Body of pancreas (tissue), 4 donors: ENCODE measurements around the gene RTN4IP1. TPM values are rescaled to one million over a fixed set of nuclear protein-coding genes. Genes with fewer than 3 reads are reported as not detected.

Experiments
- ATAC-seq: fragments of 150-250 bp; one replicate; pipeline ENCODE4 v1.9.1; 2016
- DNase-seq, 4 donors: peaks; one replicate each; pipeline ENCODE4 v3.0.0-alpha.2; 2019
- H3K27ac ChIP-seq, 4 donors: fragments of 200-600 bp; sonication (generic); 1 replicate in 3 of 4; 2 replicates in 1 of 4; pipeline versions ENCODE4 v1.5.1 to v1.6.1; 2016 to 2019; ENCODE audit warnings: mild to moderate bottlenecking in 1 of 4, mixed read lengths in 1 of 4, moderate library complexity in 1 of 4
- H3K27me3 ChIP-seq, 2 donors: fragments of 200-600 bp; sonication (generic); one replicate each; pipeline ENCODE4 v1.6.0; 2016; ENCODE audit warnings: mild to moderate bottlenecking in 1 of 2
- H3K36me3 ChIP-seq, 2 donors: fragments of 200-600 bp; sonication (generic); replicated peaks in 1 of 2; 2 replicates each; pipeline ENCODE4 v1.5.1; 2016; ENCODE audit warnings: low read depth in 2 of 2; ENCODE audit not compliant: insufficient read depth in 1 of 2
- H3K4me1 ChIP-seq: fragments of 200-600 bp; sonication (generic); one replicate; pipeline ENCODE4 v1.6.0; 2016
- H3K4me3 ChIP-seq, 2 donors: fragments of 200-600 bp; sonication (generic); 1 replicate in 1 of 2; 2 replicates in 1 of 2; pipeline ENCODE4 v1.5.1; 2016 to 2019
- H3K9me3 ChIP-seq, 3 donors: fragments of 200-600 bp; sonication (generic); 1 replicate in 2 of 3; 2 replicates in 1 of 3; pipeline ENCODE4 v1.5.1; 2016
- POLR2A ChIP-seq, 3 donors: fragments of 450-650 bp; IDR thresholded peaks; one replicate each; pipeline ENCODE4 v1.6.1; 2016; ENCODE audit warnings: antibody characterized with exemption in 3 of 3, mild to moderate bottlenecking in 2 of 3
- WGBS, 2 donors: methylation state at CpG; one replicate each; pipeline ENCODE4 v1.1.5; 2017; 5-methylcytosine and 5-hydroxymethylcytosine counted together
- intact Hi-C: fragments of 100-400 bp; cut with DNase I; formaldehyde crosslinking; loops from one replicate; pipeline ENCODE4 v1.15.1; 2023
- total RNA-seq, 2 donors: library from RNA; depleted of rRNA; stranded (reverse); fragments of >200 nt; gene quantifications; one replicate each; pipeline ENCODE4 v1.1.0, GENCODE V29; 2016
- TF ChIP-seq, protein P1 (sequence below), 7 experiments: fragments of 450-650 bp in 4 of 7; fragments of 200-600 bp in 3 of 7; sonication (generic) in 3 of 7; IDR thresholded peaks; one replicate each; pipeline ENCODE4 v1.5.1; 2016 to 2019; ENCODE audit warnings: antibody characterized with exemption in 7 of 7

RTN4IP1 gene
- total RNA-seq, 2 donors from 2014 or later: 3.6 to 4.0 TPM

DNA sequence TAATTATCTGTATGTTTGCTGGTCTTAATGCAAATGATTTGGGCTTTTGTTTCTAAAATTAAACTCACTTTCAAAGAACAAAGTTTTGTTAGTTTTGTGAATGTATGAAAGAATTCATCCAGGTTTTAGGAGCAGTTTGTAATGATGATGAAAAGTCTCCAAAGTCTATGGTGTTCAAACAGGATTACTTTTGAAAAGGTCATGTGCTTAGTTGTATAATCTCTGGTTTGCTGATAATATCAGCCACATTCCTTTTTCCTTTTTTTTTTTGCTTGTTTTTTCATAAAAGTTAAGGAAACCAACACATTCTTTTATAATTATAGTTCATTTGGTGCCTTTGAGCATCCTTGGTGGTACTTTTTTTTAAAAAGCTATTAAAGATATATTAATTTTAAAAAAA, 88.9 kb downstream of the RTN4IP1 start:
- ATAC-seq: no peak
- TF ChIP-seq POLR2A (IDR thresholded peaks at IDR 0.05): no peak
- TF ChIP-seq, protein P1, sequence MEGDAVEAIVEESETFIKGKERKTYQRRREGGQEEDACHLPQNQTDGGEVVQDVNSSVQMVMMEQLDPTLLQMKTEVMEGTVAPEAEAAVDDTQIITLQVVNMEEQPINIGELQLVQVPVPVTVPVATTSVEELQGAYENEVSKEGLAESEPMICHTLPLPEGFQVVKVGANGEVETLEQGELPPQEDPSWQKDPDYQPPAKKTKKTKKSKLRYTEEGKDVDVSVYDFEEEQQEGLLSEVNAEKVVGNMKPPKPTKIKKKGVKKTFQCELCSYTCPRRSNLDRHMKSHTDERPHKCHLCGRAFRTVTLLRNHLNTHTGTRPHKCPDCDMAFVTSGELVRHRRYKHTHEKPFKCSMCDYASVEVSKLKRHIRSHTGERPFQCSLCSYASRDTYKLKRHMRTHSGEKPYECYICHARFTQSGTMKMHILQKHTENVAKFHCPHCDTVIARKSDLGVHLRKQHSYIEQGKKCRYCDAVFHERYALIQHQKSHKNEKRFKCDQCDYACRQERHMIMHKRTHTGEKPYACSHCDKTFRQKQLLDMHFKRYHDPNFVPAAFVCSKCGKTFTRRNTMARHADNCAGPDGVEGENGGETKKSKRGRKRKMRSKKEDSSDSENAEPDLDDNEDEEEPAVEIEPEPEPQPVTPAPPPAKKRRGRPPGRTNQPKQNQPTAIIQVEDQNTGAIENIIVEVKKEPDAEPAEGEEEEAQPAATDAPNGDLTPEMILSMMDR (IDR thresholded peaks at IDR 0.05): no peak
- no peaks in the 10 kb centered on the region for H3K4me1 ChIP-seq
- H3K36me3 ChIP-seq: no peaks in the 10 kb centered on the region
- no peaks in the 10 kb centered on the region for H3K27me3 ChIP-seq
- intact Hi-C loops: no loop called here
- H3K4me3 ChIP-seq: no peak overlapping the region
- no peaks in the 10 kb centered on the region for H3K9me3 ChIP-seq
- H3K27ac ChIP-seq: no peak overlapping the region
- no peak for DNase-seq

DNA sequence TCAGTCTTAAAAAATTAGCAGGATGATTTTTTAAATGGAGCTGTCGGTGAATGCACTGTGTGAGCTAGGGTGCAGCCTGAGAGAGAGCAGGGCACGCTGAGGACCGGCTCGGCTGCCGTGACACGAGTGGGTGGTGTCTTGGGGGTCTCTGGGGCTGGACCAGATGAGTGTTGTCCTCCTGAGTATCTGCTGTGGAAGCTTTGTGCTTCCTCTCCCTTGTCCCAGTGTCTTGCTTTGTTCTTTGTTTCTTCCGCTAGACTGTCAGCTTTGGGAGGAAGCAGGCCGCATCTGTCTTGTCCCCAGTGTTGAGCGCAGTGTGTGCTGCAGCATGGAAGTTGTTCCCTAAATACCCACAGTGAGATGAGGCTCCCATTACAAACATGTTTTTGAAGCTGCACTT, 89.4 kb downstream of the RTN4IP1 start:
- Histone ChIP-seq H3K4me3 (no peak overlapping the region), H3K36me3 (no peaks in the 10 kb centered on the region), H3K4me1 (no peaks in the 10 kb centered on the region), H3K27ac (no peak overlapping the region), H3K27me3 (no peaks in the 10 kb centered on the region), H3K9me3 (no peaks in the 10 kb centered on the region)
- DNase-seq (peak in 1 of 4 donors; percentile 23), ATAC-seq (no peak)
- intact Hi-C loops: no loop called here
- no peak for TF ChIP-seq POLR2A (IDR thresholded peaks at IDR 0.05)
- TF ChIP-seq, protein P1 (IDR thresholded peaks at IDR 0.05): no peak
- WGBS, 2 donors: 79 to 87% methylated on average over 9 of the region's 9 CpGs

DNA sequence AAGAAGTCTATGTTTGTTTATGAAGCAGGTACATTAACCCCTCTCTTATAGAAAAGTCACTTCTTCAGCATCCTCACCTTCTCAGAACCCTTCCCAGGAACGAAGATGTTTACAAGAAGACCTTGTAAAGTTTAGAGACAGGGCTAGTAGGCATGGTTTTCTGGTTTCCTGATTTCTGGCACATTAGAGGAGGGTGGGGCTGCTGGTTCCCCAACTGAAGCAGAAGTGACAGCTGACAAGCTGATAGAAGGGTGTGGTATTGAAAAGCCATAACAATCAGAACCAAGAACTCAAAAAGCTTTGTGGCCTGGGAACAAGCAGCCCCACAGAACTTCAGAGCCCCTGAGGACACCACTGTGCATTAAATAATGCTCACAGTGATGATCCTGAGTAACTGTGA, 91.2 kb downstream of the RTN4IP1 start:
- TF ChIP-seq, protein P1 (IDR thresholded peaks at IDR 0.05): no peak
- no peak for TF ChIP-seq POLR2A (IDR thresholded peaks at IDR 0.05)
- Histone ChIP-seq H3K27me3 (no peaks in the 10 kb centered on the region), H3K4me1 (no peaks in the 10 kb centered on the region), H3K36me3 (no peaks in the 10 kb centered on the region), H3K4me3 (no peak overlapping the region), H3K9me3 (no peaks in the 10 kb centered on the region), H3K27ac (no peak overlapping the region)
- WGBS, 2 donors: 76 to 79% methylated on average over 1 of the region's 1 CpG
- ATAC-seq (no peak), DNase-seq (peak in 1 of 4 donors; percentile 22)
- intact Hi-C loops: no loop called here

DNA sequence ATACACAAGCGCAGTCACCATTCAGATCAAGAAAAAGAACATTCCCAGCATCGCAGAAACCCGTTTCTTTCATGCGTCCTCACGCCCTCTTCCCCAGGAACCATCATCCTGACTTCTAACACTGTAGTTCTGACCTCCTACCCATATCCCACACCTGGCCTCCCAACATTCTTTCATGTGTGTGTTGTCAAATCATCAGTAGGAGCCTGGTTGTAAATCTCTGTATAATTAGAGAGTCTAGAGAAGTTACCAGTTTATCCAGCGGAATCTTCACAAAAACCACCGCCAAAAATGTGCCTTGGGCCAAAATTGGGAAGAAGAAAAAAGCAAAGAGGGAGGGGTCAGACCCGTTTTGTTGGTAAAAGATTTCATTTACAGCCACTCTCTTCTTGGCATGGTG, 91.6 kb downstream of the RTN4IP1 start:
- no peak for TF ChIP-seq POLR2A (IDR thresholded peaks at IDR 0.05)
- TF ChIP-seq, protein P1 (IDR thresholded peaks at IDR 0.05): no peak
- Histone ChIP-seq H3K36me3 (no peaks in the 10 kb centered on the region), H3K4me3 (no peak overlapping the region), H3K9me3 (no peaks in the 10 kb centered on the region), H3K27me3 (no peaks in the 10 kb centered on the region), H3K27ac (no peak overlapping the region), H3K4me1 (no peaks in the 10 kb centered on the region)
- no peak for DNase-seq
- 77 to 82% methylated on average over 8 of the region's 8 CpGs for WGBS, 2 donors
- no peak for ATAC-seq
- intact Hi-C loops: no loop called here

DNA sequence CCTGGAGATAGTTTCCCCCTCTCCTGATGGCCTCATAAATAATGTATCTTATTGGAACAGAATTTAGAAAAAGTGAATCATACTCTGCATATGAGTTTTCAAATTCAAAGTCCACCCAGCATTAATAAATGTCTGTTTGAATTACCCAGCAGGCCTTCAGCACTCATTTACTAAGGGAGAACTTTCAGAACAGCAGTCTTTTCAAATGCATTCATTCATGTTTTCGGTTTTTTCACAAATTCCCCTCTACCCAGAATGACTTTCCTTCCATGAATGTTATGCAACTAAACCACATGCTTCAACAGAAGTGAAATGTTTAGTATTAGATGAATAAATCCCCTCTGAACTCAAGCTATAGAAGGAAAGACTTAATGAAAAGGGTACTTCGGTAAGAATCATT, 92.4 kb downstream of the RTN4IP1 start:
- no peaks in the 10 kb centered on the region for H3K9me3 ChIP-seq
- no peaks in the 10 kb centered on the region for H3K4me1 ChIP-seq
- no peaks in the 10 kb centered on the region for H3K27me3 ChIP-seq
- no peak overlapping the region for H3K27ac ChIP-seq
- no peak for DNase-seq
- no peak overlapping the region for H3K4me3 ChIP-seq
- intact Hi-C loops: no loop called here
- WGBS, 2 donors: 73 to 78% methylated on average over 2 of the region's 2 CpGs
- ATAC-seq: no peak
- no peak for TF ChIP-seq POLR2A (IDR thresholded peaks at IDR 0.05)
- TF ChIP-seq, protein P1 (IDR thresholded peaks at IDR 0.05): no peak
- no peaks in the 10 kb centered on the region for H3K36me3 ChIP-seq
